Measurements from ENCODE around the gene ZRANB3.

The ZRANB3 gene

GRCh38 chr2:135246711-135247270 lies 284.2 kb downstream of the ZRANB3 start:
- no peak for DNase-seq

DNA sequence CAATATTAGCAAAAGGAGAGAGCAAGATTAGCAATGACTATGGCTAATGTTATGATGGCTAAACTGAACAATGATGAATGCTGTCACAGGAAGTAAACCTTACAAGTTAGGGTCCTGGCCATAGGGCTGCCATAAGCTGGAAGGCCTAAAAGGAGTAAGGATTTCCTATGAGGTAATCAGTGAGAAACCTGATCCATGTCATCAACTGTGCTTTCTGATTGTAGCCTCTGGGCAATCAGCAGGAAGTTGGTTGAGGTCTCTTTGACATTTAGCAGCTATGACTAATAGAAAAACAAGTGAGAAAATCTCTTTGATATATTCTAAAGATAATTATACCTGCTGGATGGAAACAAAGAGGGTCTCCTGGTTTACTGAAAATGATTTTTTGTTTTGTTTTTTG lies 285.9 kb downstream of the ZRANB3 start:
- DNase-seq, result no peak

GRCh38 chr2:135238651-135239050 lies 292.4 kb downstream of the ZRANB3 start:
- no peak for DNase-seq

DNA sequence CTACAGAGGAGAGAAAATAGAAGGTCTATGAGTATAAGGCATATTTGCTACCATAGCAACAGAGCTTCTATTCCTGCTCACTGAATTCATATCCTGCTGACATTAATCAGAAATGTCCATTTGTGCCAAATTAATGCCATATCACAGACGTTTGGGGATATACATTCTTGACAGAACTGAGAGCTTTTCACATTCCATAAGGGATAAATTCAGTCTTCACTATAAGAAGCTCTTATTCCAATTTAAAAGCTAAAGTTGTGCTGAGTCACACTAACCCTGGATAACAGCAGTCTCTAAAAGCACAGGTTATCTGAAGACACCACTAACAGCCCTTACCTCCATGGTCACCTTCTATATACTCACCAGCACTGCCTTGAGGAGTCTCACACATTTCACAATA lies 300.9 kb downstream of the ZRANB3 start:
- DNase-seq, result no peak

DNA sequence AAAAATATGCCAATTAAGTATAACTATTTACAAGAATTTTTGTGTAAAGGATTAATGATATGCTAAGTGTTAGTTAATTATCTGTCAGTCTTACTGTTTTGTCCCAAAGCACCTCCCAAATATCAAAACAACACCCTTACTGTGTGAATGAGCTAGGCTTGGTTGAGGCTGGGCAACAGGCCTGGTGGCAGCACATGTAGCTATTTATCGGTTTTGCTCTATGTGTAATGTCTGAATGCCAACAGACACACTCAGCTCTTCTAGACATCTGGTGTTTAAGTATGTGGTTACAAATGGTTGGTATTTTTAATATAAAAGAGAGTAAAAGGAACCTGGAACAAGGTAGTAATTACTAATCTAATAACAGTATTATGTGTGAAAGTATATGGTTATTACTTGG lies 303.6 kb downstream of the ZRANB3 start:
- no peak for DNase-seq

DNA sequence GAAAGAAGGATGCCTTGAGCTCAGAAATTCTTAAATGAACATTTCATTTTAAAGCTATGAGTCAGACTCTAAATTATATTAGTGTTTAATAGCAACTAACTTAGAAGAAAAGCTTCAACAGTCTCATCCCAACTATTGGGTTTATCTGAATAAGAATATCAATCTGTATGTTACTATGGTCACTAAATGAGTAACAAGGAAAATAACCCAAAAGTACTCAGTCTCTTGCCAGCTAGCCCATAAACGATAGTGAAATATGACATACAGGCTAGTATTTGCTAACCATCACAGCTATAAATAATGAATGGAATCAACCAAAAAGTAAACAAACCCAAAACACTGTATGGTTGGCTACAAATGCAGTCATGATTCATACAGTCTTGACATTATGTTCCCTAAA lies 304.1 kb downstream of the ZRANB3 start:
- DNase-seq, result no peak

DNA sequence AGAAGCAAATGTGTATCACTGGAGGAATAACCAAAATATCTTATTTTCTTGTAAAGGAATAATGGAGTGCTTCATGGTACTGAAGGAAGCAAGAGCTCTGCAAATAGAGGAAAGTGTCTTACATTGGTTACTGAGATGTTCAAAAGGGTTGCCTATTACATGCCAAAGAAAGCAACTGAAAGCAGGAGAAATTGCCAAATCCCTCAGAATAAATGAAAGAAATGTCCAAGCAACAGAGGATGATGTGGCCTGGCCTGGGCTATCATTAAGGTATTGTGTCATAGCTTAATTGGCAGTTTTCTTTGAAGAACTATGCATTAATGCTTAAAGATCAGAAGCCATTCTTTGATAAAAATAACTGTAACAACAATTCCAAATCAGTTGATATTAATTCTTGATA lies 305.2 kb downstream of the ZRANB3 start:
- DNase-seq, result no peak

DNA sequence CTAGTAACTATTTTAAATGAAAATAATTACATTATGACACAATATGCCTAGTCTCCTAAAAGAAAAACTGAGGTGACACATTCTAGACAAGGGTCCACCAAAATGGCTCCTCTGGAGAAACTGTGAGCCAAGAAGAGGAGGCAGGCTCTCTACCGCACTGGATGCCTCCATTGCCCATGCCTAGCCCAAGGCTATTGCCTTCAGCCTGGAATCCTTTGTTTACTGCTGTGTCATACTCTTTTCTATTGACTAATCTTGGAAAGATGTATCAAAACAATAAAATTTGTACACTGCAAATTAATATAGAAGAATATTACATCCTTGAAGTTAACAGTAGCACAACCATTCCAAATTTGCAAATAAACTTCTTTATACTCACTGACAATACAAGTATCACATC lies 311.8 kb downstream of the ZRANB3 start:
- no peak for DNase-seq

DNA sequence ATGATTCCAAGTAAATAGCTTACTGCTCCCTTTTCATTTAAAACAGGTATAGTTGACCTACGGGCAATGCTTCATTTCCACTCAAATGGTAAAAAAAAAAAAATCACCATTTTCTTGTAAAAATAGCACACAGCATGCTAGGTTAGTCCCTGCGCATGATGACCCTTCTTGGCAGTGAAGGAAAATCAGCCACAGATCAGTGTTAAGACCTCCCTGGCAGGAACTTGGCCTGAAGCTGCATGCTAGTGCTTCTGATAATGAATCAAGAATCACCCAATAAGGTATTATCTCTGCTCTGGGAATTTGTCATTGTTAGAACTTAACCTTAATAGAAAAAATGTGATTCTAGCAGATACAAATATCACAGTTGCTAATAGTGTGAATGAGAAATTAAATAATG lies 312.6 kb downstream of the ZRANB3 start:
- DNase-seq, result no peak

GRCh38 chr2:135212757-135213156 lies 318.3 kb downstream of the ZRANB3 start:
- DNase-seq, result no peak

DNA sequence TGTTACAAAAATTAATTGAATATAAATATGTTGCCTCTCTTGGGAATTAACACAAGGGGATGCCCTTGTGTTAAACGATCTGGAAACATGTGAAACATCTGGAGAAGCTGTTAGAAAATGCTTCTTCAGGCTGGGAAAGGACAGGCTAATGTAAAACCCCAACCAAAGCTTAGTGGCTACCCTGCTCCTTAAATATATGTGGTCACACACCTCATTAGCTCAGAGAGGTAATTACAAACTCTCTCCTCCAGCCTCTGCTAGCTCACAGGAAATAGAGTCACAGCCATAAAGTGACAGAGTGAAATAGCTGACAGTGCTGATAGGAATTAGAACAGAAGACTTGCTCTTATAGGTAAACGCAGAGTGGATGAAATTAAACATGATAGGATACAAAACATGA lies 323.0 kb downstream of the ZRANB3 start:
- no peak for DNase-seq

- no peak for DNase-seq
Observed at GRCh38 chr2:135203944-135204343, 327.1 kb downstream of the ZRANB3 start.

GRCh38 chr2:135202751-135203150 lies 328.3 kb downstream of the ZRANB3 start:
- no peak for DNase-seq

DNA sequence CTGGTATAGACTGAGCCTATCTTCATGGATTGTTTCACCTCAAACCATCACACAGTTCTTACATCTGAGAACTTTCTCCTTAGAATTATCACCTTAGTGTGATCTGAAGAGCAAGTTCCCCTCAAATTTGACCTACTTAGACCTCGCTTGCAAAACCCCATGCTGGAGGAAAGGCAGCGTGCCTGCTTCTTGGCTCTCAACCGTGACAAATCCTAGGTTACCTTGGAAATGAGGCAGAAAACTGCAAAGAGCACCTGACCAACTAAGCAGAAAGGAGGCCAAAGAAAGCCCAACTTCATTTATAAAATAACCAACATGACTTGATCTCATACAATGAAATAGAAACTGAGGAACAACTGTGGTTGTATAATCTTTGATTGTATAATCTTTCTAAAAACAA lies 332.5 kb downstream of the ZRANB3 start:
- DNase-seq, result no peak

- DNase-seq, result no peak
Observed at GRCh38 chr2:135190799-135191198, 340.2 kb downstream of the ZRANB3 start.

- no peak for DNase-seq
Observed at GRCh38 chr2:135189148-135189547, 341.9 kb downstream of the ZRANB3 start.

- DNase-seq, result no peak
Observed at GRCh38 chr2:135187270-135187669, 343.7 kb downstream of the ZRANB3 start.

DNA sequence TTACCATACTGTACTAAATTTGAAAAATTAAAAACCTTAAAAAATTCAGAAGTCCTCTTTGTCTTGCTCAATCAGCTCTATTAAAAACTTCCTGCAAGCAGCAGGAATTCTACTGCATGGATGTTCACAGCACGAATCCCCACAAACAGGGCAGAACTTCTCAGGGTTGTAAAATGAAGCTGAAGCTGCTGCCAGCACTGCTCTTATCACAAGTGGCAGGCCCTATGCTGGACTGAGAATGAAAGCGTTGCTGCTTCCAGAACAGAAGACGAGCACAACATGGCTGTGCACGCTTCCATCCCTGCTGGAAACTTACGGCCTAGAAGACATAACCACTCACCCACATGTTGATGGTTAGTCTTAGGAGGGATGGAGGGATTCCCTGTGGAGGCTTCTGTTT lies 345.0 kb downstream of the ZRANB3 start:
- no peak for DNase-seq

DNA sequence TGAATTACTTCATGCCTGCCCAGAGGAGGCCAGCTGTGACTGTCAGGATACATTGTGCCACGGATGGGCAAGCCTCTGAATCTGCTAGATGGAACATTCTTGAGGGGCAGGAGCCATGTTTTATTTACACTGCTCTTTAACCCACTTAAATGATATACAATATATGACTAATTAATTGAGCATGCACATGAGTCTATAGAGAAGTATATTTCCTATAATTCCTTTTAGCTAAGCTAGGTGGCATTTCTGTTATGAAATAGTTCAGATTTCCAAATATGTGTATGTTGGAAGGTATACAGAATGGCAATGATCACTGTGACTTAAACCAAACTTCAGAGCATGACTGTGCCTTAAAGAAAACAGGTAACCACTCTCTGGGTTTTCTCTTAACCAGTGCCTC lies 347.2 kb downstream of the ZRANB3 start:
- no peak for DNase-seq

DNA sequence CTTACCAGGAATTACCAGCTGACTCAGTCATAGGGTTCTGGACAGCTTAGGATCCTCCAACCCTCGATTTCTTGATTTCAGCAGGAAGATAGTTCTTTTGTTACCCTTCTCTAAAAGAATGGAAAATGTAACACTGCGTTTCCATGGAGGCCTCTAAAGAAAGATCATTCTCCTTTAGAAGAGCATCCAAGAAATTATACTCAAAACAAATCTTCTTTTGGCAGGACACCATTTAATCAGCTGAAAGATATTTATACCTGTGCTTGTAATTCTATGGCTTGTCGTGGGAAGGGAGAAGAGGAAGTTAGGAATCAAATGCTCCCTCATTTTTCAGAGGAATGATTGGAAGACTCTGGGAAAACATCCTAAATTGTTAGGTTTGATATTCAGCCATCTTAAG lies 348.4 kb downstream of the ZRANB3 start:
- DNase-seq, result no peak

DNA sequence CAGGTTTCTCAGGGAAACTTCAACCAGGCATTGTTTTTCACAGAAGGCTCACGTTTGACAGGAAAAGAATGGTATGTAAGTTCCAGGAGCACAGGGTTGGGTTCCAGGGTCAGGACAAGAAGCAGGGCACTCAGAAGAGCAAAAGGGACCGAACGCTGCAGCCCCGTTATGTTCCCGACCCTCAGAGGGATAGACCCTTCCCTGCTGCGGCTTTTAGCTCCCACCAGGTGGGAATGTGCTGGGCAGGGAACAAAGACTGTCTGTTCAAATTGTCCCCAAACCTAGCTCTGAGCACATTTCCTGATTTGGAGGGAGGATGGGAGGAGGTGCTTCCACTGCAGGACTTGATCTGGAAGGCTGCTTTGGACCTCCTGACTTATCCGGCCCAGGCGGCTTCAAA lies 348.8 kb downstream of the ZRANB3 start:
- no peak for DNase-seq

DNA sequence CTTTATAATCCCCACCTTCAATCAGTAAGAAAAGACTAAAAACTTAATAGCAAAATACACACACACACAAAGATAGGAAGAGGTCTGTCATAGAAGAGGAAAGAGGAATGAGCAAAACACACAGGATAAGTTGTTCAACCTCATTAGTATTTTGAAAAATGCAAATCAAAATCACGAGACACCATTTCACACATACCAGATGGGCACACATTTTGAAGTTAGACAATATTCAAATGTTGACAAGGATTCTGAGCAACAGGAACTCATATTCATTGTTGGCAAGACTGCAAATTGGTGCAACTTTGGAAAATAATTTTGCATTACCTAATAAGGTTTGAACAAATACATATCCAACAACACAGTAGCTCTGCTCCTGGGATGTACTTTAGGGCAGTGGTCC lies 351.3 kb downstream of the ZRANB3 start:
- DNase-seq, result no peak

- no peak for DNase-seq
Observed at GRCh38 chr2:135175177-135175576, 355.8 kb downstream of the ZRANB3 start.

DNA sequence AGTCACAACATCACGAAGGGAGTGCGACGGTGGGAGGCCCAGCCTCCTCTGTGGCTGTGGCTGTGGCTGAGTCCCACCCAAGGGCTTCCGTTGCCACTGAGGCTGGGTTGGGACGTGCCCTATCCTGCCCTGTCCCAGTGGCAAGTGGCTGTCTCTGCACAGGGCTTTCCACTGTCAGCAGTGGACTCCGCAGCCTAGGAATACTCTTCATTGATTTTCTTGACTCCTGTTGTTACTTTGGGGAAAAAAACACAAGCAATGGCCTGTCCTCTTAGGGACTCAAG lies 356.3 kb downstream of the ZRANB3 start:
- no peak for DNase-seq

GRCh38 chr2:135174049-135174809 lies 356.8 kb downstream of the ZRANB3 start:
- DNase-seq, result no peak

All from activated CD4-positive, CD25-positive, alpha-beta regulatory T cell (primary cell).